Peyer's patch (tissue), 4 donors: ENCODE measurements around the gene ITM2C.

Experiments
- CTCF ChIP-seq, 6 experiments: fragments of 450-650 bp in 4 of 6; fragments of 200-600 bp in 2 of 6; sonication (generic) in 1 of 6; IDR thresholded peaks; one replicate each; pipeline ENCODE4 v1.5.1; 2017 to 2019; ENCODE audit warnings: antibody characterized with exemption in 6 of 6, mild to moderate bottlenecking in 3 of 6, moderate library complexity in 1 of 6
- POLR2A ChIP-seq, 2 donors: fragments of 450-650 bp; IDR thresholded peaks; one replicate each; pipeline ENCODE4 v1.5.1; 2017; ENCODE audit warnings: antibody characterized with exemption in 2 of 2, mild to moderate bottlenecking in 2 of 2, moderate library complexity in 2 of 2

- TF ChIP-seq CTCF (IDR thresholded peaks at IDR 0.05) (no peak), POLR2A (IDR thresholded peaks at IDR 0.05) (no peak)
Measured at GRCh38 chr2:230927711-230928341, 63.1 kb downstream of the ITM2C start.
